ENCODE data around the gene PGS1.

The PGS1 gene

GRCh38 chr17:78422267-78422605 lies 43.8 kb downstream of the PGS1 start:
- in situ Hi-C loops (cut with MboI; ENCODE audit: low sequenced_read_pairs), result loop anchor here (5.0 to 10.0 kb wide), 2 partner anchors 60 to 137 kb away; partner anchors contain the start of gene SOCS3

GRCh38 chr17:78422872-78423588 lies 44.6 kb downstream of the PGS1 start:
- in situ Hi-C loops (cut with MboI; ENCODE audit: low sequenced_read_pairs), result loop anchor here (5.0 to 10.0 kb wide), 2 partner anchors 61 to 138 kb away; partner anchors contain the start of gene SOCS3

GRCh38 chr17:78423961-78424675 lies 45.7 kb downstream of the PGS1 start:
- in situ Hi-C loops (cut with MboI; ENCODE audit: low sequenced_read_pairs), result loop anchor here (5.0 to 10.0 kb wide), 2 partner anchors 62 to 139 kb away; partner anchors contain the start of gene SOCS3

GRCh38 chr17:78425429-78425828 lies 47.0 kb downstream of the PGS1 start:
- in situ Hi-C loops (cut with MboI; ENCODE audit: low sequenced_read_pairs), result loop anchor here (10.0 kb wide), 1 partner anchor 141 kb away; no protein-coding TSS in a partner anchor

- in situ Hi-C loops (cut with MboI; ENCODE audit: low sequenced_read_pairs), result loop anchor here (10.0 kb wide), 1 partner anchor 142 kb away; no protein-coding TSS in a partner anchor
These were observed 47.9 kb downstream of the PGS1 start for GRCh38 chr17:78426293-78426879.

GRCh38 chr17:78427140-78427539 lies 48.7 kb downstream of the PGS1 start:
- in situ Hi-C loops (cut with MboI; ENCODE audit: low sequenced_read_pairs), result loop anchor here (10.0 kb wide), 1 partner anchor 142 kb away; no protein-coding TSS in a partner anchor

- in situ Hi-C loops (cut with MboI; ENCODE audit: low sequenced_read_pairs), result loop anchor here (10.0 kb wide), 1 partner anchor 143 kb away; no protein-coding TSS in a partner anchor
These were observed 49.7 kb downstream of the PGS1 start for GRCh38 chr17:78428025-78428575.

- in situ Hi-C loops (cut with MboI; ENCODE audit: low sequenced_read_pairs), result loop anchor here (10.0 kb wide), 1 partner anchor 144 kb away; no protein-coding TSS in a partner anchor
These were observed 50.6 kb downstream of the PGS1 start for GRCh38 chr17:78428836-78429617.

- in situ Hi-C loops (cut with MboI; ENCODE audit: low sequenced_read_pairs), result loop anchor here (10.0 kb wide), 1 partner anchor 145 kb away; no protein-coding TSS in a partner anchor
These were observed 51.2 kb downstream of the PGS1 start for GRCh38 chr17:78429618-78429995.

- in situ Hi-C loops (cut with MboI; ENCODE audit: low sequenced_read_pairs), result loop anchor here (10.0 kb wide), 1 partner anchor 166 kb away; no protein-coding TSS in a partner anchor
These were observed 52.6 kb downstream of the PGS1 start for GRCh38 chr17:78430892-78431691.

- in situ Hi-C loops (cut with MboI; ENCODE audit: low sequenced_read_pairs), result loop anchor here (10.0 kb wide), 1 partner anchor 167 kb away; no protein-coding TSS in a partner anchor
These were observed 53.2 kb downstream of the PGS1 start for GRCh38 chr17:78431692-78431958.

- in situ Hi-C loops (cut with MboI; ENCODE audit: low sequenced_read_pairs), result loop anchor here (10.0 kb wide), 1 partner anchor 168 kb away; no protein-coding TSS in a partner anchor
These were observed 54.0 kb downstream of the PGS1 start for GRCh38 chr17:78432226-78433012.

GRCh38 chr17:78433013-78433727 lies 54.7 kb downstream of the PGS1 start:
- in situ Hi-C loops (cut with MboI; ENCODE audit: low sequenced_read_pairs), result loop anchor here (10.0 kb wide), 1 partner anchor 168 kb away; no protein-coding TSS in a partner anchor

- in situ Hi-C loops (cut with MboI; ENCODE audit: low sequenced_read_pairs), result loop anchor here (10.0 kb wide), 1 partner anchor 169 kb away; no protein-coding TSS in a partner anchor
These were observed 55.4 kb downstream of the PGS1 start for GRCh38 chr17:78433780-78434335.

GRCh38 chr17:78434455-78435329 lies 56.2 kb downstream of the PGS1 start:
- in situ Hi-C loops (cut with MboI; ENCODE audit: low sequenced_read_pairs), result loop anchor here (10.0 kb wide), 1 partner anchor 170 kb away; no protein-coding TSS in a partner anchor

GRCh38 chr17:78435330-78436005 lies 57.0 kb downstream of the PGS1 start:
- in situ Hi-C loops (cut with MboI; ENCODE audit: low sequenced_read_pairs), result loop anchor here (10.0 kb wide), 1 partner anchor 171 kb away; no protein-coding TSS in a partner anchor
